ENCODE measurements around the gene SH3RF3. TPM values are rescaled to one million over a fixed set of nuclear protein-coding genes. Genes with fewer than 3 reads are reported as not detected.

The SH3RF3 gene
- total and polyA plus RNA-seq, 3 experiments from 2014 or later = 0.24 to 0.31 (median 0.27) TPM

DNA sequence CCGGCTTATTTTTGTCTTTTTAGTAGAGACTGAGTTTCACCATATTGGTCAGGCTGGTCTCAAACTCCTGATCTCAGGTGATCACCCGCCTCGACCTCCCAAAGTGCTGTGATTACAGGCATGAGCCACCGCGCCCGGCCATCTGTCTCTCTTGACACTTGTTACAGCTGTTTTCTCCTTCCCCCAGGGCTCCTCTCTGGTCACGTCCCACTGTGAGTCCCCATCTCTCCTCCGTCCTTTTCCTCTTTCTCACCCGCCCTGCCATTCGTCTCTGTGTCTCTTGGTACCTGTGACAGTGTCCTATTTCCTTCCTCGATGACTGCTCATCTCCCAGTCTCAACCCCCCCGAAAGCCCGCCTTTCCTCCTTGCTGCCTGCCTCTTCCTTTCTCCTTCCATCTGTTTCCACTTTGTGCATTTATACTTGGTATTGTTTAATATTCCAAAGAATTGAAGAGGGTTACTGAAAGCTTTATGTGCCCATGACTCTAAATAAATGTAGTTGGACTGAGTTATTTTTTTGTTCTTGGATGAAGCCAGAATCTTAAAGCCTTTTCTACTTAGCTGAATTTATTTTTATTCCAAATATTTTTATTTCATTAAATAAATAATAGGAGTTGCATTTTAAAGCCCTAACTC is 241.5 kb downstream of the SH3RF3 start:
- Mint-ChIP-seq H3K27me3 (peaks cover 0 to 14% of the 10 kb centered on the region in 2 donors), H3K9me3 (no peaks in the 10 kb centered on the region), H3K36me3 (peaks cover 0 to 4% (median 0%) of the 10 kb centered on the region in 3 donors), H3K27ac (peak overlapping the region in 1 of 8 donors; percentile 75), H3K4me3 (no peak overlapping the region), H3K4me1 (no peaks in the 10 kb centered on the region)
- no peaks in the 10 kb centered on the region for H3K36me3 ChIP-seq (ENCODE audit: insufficient read depth, low read length)
- no peak overlapping the region for H3K27ac ChIP-seq (ENCODE audit: low read depth, low read length)
- no peaks in the 10 kb centered on the region for H3K4me1 ChIP-seq (ENCODE audit: insufficient read depth, low read length)
- peak in 1 of 5 donors; percentile 28 for DNase-seq
- H3K9me3 ChIP-seq (ENCODE audit: low read length) = no peaks in the 10 kb centered on the region
- ChIA-PET POLR2A (no interaction called here), CTCF (no interaction called here)
- H3K27me3 ChIP-seq (ENCODE audit: insufficient read depth, low read length, poor library complexity, severe bottlenecking) = no peaks in the 10 kb centered on the region
- H3K4me3 ChIP-seq (ENCODE audit: low read length) = no peak overlapping the region

DNA sequence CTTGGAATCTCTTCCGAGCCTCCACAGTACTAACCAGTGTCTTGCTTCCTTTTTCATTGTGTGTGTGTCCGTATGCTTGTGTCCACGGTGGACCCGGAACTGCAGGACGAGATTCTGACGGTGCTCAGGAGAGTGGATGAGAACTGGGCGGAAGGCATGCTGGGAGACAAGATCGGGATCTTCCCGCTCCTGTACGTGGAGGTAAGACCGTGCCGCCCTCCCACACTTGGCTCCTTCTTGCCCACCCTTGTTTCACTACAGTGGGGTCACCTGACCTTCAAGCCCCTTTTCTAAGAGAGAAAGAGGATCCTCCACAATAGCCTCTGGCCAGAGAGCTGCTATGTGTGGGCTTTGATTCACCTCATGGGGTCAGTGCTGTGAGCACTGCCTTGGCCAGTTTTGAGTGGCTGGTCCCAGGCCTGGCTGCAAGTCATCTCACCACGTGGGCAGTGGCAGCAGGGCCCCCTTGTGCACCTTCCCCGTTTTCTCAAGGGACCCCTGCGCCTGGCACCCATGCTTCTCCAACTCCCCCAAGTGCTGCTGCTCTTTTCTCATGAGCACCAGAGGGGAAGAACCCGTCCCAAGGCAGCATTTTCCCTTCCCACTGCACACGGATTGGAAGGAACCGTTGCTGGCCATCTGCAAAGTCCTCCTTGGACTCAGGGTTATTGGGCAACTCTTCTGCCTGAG is 242.6 kb downstream of the SH3RF3 start:
- Histone ChIP-seq H3K9me3 (ENCODE audit: low read length) (no peaks in the 10 kb centered on the region), H3K4me3 (ENCODE audit: low read length) (no peak overlapping the region), H3K27ac (ENCODE audit: low read depth, low read length) (no peak overlapping the region), H3K36me3 (ENCODE audit: insufficient read depth, low read length) (no peaks in the 10 kb centered on the region), H3K27me3 (ENCODE audit: insufficient read depth, low read length, poor library complexity, severe bottlenecking) (no peaks in the 10 kb centered on the region), H3K4me1 (ENCODE audit: insufficient read depth, low read length) (no peaks in the 10 kb centered on the region)
- no peak for DNase-seq
- no peak overlapping the region for H3K4me3 Mint-ChIP-seq
- POLR2A ChIA-PET = no interaction called here
- no peak overlapping the region for H3K27ac Mint-ChIP-seq
- H3K9me3 Mint-ChIP-seq = no peaks in the 10 kb centered on the region
- CTCF ChIA-PET = no interaction called here
- no peaks in the 10 kb centered on the region for H3K4me1 Mint-ChIP-seq
- peaks cover 0 to 4% (median 0%) of the 10 kb centered on the region in 3 donors for H3K36me3 Mint-ChIP-seq
- peaks cover 3 to 14% of the 10 kb centered on the region in 2 donors for H3K27me3 Mint-ChIP-seq

DNA sequence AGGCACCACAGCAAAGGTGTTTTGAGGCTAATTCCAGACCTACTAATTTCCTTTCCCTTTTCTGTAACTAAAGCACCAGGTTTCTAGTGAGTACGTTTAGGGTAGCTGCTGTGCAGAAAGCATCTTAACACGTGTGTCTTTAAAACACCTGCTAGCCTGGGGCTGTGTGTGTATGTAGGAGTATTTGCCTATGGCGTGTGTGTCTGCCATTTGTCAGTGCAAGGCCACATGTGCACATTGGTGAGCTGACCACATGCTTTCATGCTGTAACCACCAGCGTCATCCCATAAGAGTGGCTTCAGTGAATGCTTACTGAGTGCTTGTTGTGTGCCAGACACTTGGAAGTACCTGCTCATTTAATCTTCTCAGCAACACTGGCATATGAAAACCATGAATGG is 243.2 kb downstream of the SH3RF3 start:
- no peaks in the 10 kb centered on the region for H3K4me1 ChIP-seq (ENCODE audit: insufficient read depth, low read length)
- H3K27ac ChIP-seq (ENCODE audit: low read depth, low read length) = no peak overlapping the region
- H3K4me3 ChIP-seq (ENCODE audit: low read length) = no peak overlapping the region
- peaks cover 8 to 14% of the 10 kb centered on the region in 2 donors for H3K27me3 Mint-ChIP-seq
- ChIA-PET POLR2A (no interaction called here), CTCF (no interaction called here)
- no peak for DNase-seq
- H3K9me3 ChIP-seq (ENCODE audit: low read length) = no peaks in the 10 kb centered on the region
- no peak overlapping the region for H3K4me3 Mint-ChIP-seq
- no peaks in the 10 kb centered on the region for H3K36me3 ChIP-seq (ENCODE audit: insufficient read depth, low read length)
- no peaks in the 10 kb centered on the region for H3K27me3 ChIP-seq (ENCODE audit: insufficient read depth, low read length, poor library complexity, severe bottlenecking)
- peaks cover 0 to 4% (median 0%) of the 10 kb centered on the region in 3 donors for H3K36me3 Mint-ChIP-seq
- H3K4me1 Mint-ChIP-seq = no peaks in the 10 kb centered on the region
- H3K27ac Mint-ChIP-seq = no peak overlapping the region
- H3K9me3 Mint-ChIP-seq = no peaks in the 10 kb centered on the region

DNA sequence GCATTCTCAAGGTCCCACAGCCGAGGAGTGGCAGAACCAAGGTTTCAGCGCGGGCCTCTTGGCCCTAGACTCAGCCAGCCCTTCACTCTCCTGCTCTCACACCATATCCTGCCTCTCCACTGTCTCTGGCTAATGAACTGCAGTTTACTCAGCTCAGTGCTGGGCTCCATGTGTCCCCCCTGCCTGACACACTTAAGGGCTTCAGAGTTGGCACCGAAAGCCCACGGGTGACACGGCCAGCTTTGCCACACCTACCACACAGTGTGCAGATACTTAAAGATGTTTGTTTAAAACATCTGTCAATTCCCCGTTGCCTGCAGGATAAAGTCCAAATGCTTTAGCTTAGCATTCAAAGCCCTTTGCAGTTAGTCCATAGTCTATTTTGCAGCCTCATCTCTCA is 243.6 kb downstream of the SH3RF3 start:
- DNase-seq = no peak
- Mint-ChIP-seq H3K36me3 (peaks cover 0 to 2% (median 0%) of the 10 kb centered on the region in 3 donors), H3K27me3 (peaks cover 8 to 14% of the 10 kb centered on the region in 2 donors), H3K4me1 (no peaks in the 10 kb centered on the region), H3K27ac (no peak overlapping the region), H3K4me3 (no peak overlapping the region), H3K9me3 (no peaks in the 10 kb centered on the region)
- Histone ChIP-seq H3K27ac (ENCODE audit: low read depth, low read length) (no peak overlapping the region), H3K36me3 (ENCODE audit: insufficient read depth, low read length) (no peaks in the 10 kb centered on the region), H3K4me1 (ENCODE audit: insufficient read depth, low read length) (no peaks in the 10 kb centered on the region), H3K27me3 (ENCODE audit: insufficient read depth, low read length, poor library complexity, severe bottlenecking) (no peaks in the 10 kb centered on the region), H3K4me3 (ENCODE audit: low read length) (no peak overlapping the region), H3K9me3 (ENCODE audit: low read length) (no peaks in the 10 kb centered on the region)
- ChIA-PET POLR2A (no interaction called here), CTCF (no interaction called here)

DNA sequence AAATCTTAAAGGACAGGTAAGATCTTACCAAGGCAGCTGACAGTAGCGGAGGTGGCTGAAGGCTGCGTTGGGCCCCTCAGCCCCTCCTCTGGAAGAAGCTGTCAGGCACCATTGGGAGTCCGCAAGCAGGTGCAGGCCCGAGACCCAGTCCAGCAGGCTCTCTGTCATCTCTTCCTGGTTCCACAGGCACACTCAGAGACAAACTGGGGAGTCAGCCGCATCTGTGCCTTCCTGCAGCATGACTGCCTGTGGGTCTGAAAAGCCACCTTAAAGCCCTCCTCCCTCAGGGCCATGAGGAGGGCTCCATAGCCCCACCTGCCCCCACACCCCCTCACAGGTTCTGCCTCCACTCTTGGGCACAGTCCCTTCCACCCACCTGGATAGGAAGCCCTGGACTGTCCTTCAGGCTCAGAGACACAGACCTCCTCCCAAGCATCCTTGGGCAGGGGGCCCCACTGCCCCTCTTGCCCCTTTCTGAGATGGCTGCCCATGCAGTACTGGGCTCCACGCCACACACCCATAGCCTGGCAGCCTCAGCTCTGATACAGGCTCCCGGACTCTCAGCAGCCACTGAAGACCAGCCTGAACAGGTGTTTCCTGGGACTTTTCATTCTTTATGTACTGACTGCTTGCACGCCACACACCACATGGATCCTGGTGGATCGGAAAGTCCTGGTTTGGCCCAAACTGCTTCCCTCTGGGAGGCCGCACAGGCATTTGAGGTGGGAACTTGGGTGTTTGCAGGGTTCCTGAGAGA is 245.0 kb downstream of the SH3RF3 start:
- Mint-ChIP-seq H3K4me1 (no peaks in the 10 kb centered on the region), H3K36me3 (no peaks in the 10 kb centered on the region), H3K27ac (peak overlapping the region in 1 of 8 donors; percentile 24), H3K4me3 (no peak overlapping the region), H3K27me3 (peaks cover 8 to 14% of the 10 kb centered on the region in 2 donors), H3K9me3 (no peaks in the 10 kb centered on the region)
- Histone ChIP-seq H3K27ac (ENCODE audit: low read depth, low read length) (no peak overlapping the region), H3K4me1 (ENCODE audit: insufficient read depth, low read length) (no peaks in the 10 kb centered on the region), H3K36me3 (ENCODE audit: insufficient read depth, low read length) (no peaks in the 10 kb centered on the region), H3K4me3 (ENCODE audit: low read length) (no peak overlapping the region), H3K9me3 (ENCODE audit: low read length) (no peaks in the 10 kb centered on the region), H3K27me3 (ENCODE audit: insufficient read depth, low read length, poor library complexity, severe bottlenecking) (no peaks in the 10 kb centered on the region)
- peak in 1 of 5 donors; percentile 33 for DNase-seq
- ChIA-PET CTCF (no interaction called here), POLR2A (interaction anchor here (0.6 kb wide), 1 partner anchor 925 kb away, joined by 4 read pairs; the partner anchor contains the start of gene GCC2)

DNA sequence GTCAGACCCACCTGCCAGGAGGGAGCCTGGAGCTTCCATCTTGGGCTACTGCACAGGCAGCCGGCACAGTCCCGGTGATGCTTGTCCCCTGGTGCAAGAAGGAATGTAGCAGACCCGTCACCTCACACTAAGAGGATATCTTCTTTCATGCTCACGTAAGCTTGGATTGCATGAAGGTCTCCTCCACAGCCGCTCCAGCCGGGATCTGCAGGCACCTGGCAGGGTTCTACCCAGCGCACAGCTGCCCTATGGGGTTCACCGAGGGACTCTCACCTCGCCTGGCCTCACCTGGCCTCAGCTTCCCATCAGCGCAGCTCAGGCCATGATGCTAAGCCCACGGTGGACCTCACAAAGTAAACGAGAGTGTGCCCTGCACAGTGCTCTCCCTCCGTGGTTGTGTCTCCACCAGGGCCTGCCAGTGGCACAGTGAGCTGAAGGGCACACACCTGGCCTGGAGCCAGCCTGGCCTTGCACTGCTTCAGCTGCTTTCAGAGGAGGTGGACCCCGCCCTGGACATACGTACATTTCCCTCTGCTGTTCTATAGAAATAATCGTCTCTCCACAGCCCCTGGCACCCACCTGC is 245.6 kb downstream of the SH3RF3 start:
- Histone ChIP-seq H3K4me3 (ENCODE audit: low read length) (no peak overlapping the region), H3K27me3 (ENCODE audit: insufficient read depth, low read length, poor library complexity, severe bottlenecking) (no peaks in the 10 kb centered on the region), H3K27ac (ENCODE audit: low read depth, low read length) (no peak overlapping the region), H3K36me3 (ENCODE audit: insufficient read depth, low read length) (no peaks in the 10 kb centered on the region), H3K4me1 (ENCODE audit: insufficient read depth, low read length) (no peaks in the 10 kb centered on the region), H3K9me3 (ENCODE audit: low read length) (no peaks in the 10 kb centered on the region)
- POLR2A ChIA-PET = interaction anchor here (0.6 kb wide), 1 partner anchor 925 kb away, joined by 4 read pairs; the partner anchor contains the start of gene GCC2
- Mint-ChIP-seq H3K27ac (no peak overlapping the region), H3K4me3 (no peak overlapping the region), H3K27me3 (peaks cover 8 to 10% of the 10 kb centered on the region in 2 donors), H3K36me3 (no peaks in the 10 kb centered on the region), H3K9me3 (no peaks in the 10 kb centered on the region), H3K4me1 (no peaks in the 10 kb centered on the region)
- CTCF ChIA-PET = no interaction called here
- DNase-seq = peak in 1 of 5 donors; percentile 23

DNA sequence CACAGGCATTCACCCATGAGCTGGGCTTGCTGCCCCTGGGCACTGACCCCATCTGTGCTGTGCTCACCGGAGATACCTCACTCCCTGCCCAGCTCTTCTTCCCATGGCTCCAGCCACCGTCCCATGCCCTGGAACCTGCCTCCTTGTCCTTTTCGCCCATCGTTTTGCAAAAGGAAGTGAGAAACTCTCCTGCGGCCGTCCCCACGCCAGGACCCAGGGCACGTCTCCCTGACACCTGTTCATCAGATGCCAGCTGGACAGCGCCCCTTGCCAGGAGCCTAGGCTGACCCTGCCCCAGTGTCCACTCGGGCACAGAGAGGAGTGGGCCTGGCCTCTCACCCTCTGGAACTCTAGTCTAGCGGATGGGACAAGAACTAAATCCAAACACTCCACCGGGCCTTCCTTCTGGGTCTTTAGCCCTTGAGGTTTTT is 246.1 kb downstream of the SH3RF3 start:
- H3K27ac ChIP-seq (ENCODE audit: low read depth, low read length) = no peak overlapping the region
- no peak overlapping the region for H3K4me3 Mint-ChIP-seq
- no peak overlapping the region for H3K4me3 ChIP-seq (ENCODE audit: low read length)
- H3K27ac Mint-ChIP-seq = no peak overlapping the region
- H3K27me3 ChIP-seq (ENCODE audit: insufficient read depth, low read length, poor library complexity, severe bottlenecking) = no peaks in the 10 kb centered on the region
- ChIA-PET POLR2A (no interaction called here), CTCF (interaction anchor here (0.9 kb wide), 1 partner anchor 36 kb away, joined by 3 read pairs; no protein-coding TSS in a partner anchor)
- no peaks in the 10 kb centered on the region for H3K9me3 Mint-ChIP-seq
- no peaks in the 10 kb centered on the region for H3K9me3 ChIP-seq (ENCODE audit: low read length)
- no peaks in the 10 kb centered on the region for H3K4me1 ChIP-seq (ENCODE audit: insufficient read depth, low read length)
- H3K36me3 ChIP-seq (ENCODE audit: insufficient read depth, low read length) = no peaks in the 10 kb centered on the region
- DNase-seq = peak in 1 of 5 donors; percentile 39
- no peaks in the 10 kb centered on the region for H3K36me3 Mint-ChIP-seq
- peaks cover 8 to 9% of the 10 kb centered on the region in 2 donors for H3K27me3 Mint-ChIP-seq
- no peaks in the 10 kb centered on the region for H3K4me1 Mint-ChIP-seq

Measured in CD8-positive, alpha-beta memory T cell (primary cell).